ENCODE measurements around the gene SCYGR3.

SCYGR3 gene

GRCh38 chr2:227577555-227577954 lies 37.1 kb downstream of the SCYGR3 start:
- Histone ChIP-seq H3K9ac (ENCODE audit: low read length) (no peak overlapping the region), H3K9me3 (ENCODE audit: insufficient read depth, low read length) (no peaks in the 10 kb centered on the region), H2AFZ (ENCODE audit: low read depth, low read length, severe bottlenecking) (no peak overlapping the region), H3K9me2 (replicated peaks; ENCODE audit: insufficient read depth, low read length) (no peaks in the 10 kb centered on the region), H3K79me2 (ENCODE audit: insufficient read depth, low read length) (no peaks in the 10 kb centered on the region), H3K4me3 (ENCODE audit: insufficient read depth, low read length, poor library complexity, severe bottlenecking) (no peak overlapping the region), H3K4me2 (ENCODE audit: low read depth, low read length, poor library complexity, severe bottlenecking) (no peak overlapping the region), H3K36me3 (ENCODE audit: low read length) (no peaks in the 10 kb centered on the region), H4K20me1 (ENCODE audit: low read depth, low read length) (no peaks in the 10 kb centered on the region), H3K27ac (ENCODE audit: low read depth, low read length) (no peak overlapping the region), H3F3A (ENCODE audit: insufficient read depth) (no peaks in the 10 kb centered on the region), H3K27me3 (ENCODE audit: low read length) (no peaks in the 10 kb centered on the region)
- no peak for TF ChIP-seq EZH2phosphoT487 (conservative IDR thresholded peaks at IDR 0.05; ENCODE audit: low read length)
- TF ChIP-seq CTCF (IDR thresholded peaks at IDR 0.05; ENCODE audit: insufficient read depth, low read length, poor library complexity, severe bottlenecking), result no peak

- Histone ChIP-seq H3K4me2 (ENCODE audit: low read depth, low read length, poor library complexity, severe bottlenecking) (no peak overlapping the region), H3K9me2 (replicated peaks; ENCODE audit: insufficient read depth, low read length) (no peaks in the 10 kb centered on the region), H3K79me2 (ENCODE audit: insufficient read depth, low read length) (no peaks in the 10 kb centered on the region), H3K9me3 (ENCODE audit: insufficient read depth, low read length) (no peaks in the 10 kb centered on the region), H3K36me3 (ENCODE audit: low read length) (no peaks in the 10 kb centered on the region), H3K9ac (ENCODE audit: low read length) (no peak overlapping the region), H3K27ac (ENCODE audit: low read depth, low read length) (no peak overlapping the region), H2AFZ (ENCODE audit: low read depth, low read length, severe bottlenecking) (no peak overlapping the region), H3K4me3 (ENCODE audit: insufficient read depth, low read length, poor library complexity, severe bottlenecking) (no peak overlapping the region), H3K27me3 (ENCODE audit: low read length) (no peaks in the 10 kb centered on the region), H3F3A (ENCODE audit: insufficient read depth) (no peaks in the 10 kb centered on the region), H4K20me1 (ENCODE audit: low read depth, low read length) (no peaks in the 10 kb centered on the region)
- TF ChIP-seq CTCF (IDR thresholded peaks at IDR 0.05; ENCODE audit: insufficient read depth, low read length, poor library complexity, severe bottlenecking), result no peak
- TF ChIP-seq EZH2phosphoT487 (conservative IDR thresholded peaks at IDR 0.05; ENCODE audit: low read length), result no peak
These were observed 37.8 kb downstream of the SCYGR3 start for GRCh38 chr2:227576812-227577211.

GRCh38 chr2:227576110-227576509 lies 38.5 kb downstream of the SCYGR3 start:
- H3K9ac ChIP-seq (ENCODE audit: low read length), result no peak overlapping the region
- no peaks in the 10 kb centered on the region for H3K79me2 ChIP-seq (ENCODE audit: insufficient read depth, low read length)
- no peak overlapping the region for H3K4me3 ChIP-seq (ENCODE audit: insufficient read depth, low read length, poor library complexity, severe bottlenecking)
- H3K27ac ChIP-seq (ENCODE audit: low read depth, low read length), result no peak overlapping the region
- no peaks in the 10 kb centered on the region for H3K36me3 ChIP-seq (ENCODE audit: low read length)
- no peaks in the 10 kb centered on the region for H3K9me3 ChIP-seq (ENCODE audit: insufficient read depth, low read length)
- no peaks in the 10 kb centered on the region for H4K20me1 ChIP-seq (ENCODE audit: low read depth, low read length)
- H3K9me2 ChIP-seq (replicated peaks; ENCODE audit: insufficient read depth, low read length), result no peaks in the 10 kb centered on the region
- no peak overlapping the region for H2AFZ ChIP-seq (ENCODE audit: low read depth, low read length, severe bottlenecking)
- H3K27me3 ChIP-seq (ENCODE audit: low read length), result no peaks in the 10 kb centered on the region
- no peaks in the 10 kb centered on the region for H3F3A ChIP-seq (ENCODE audit: insufficient read depth)
- TF ChIP-seq CTCF (IDR thresholded peaks at IDR 0.05; ENCODE audit: insufficient read depth, low read length, poor library complexity, severe bottlenecking), result no peak
- TF ChIP-seq EZH2phosphoT487 (conservative IDR thresholded peaks at IDR 0.05; ENCODE audit: low read length), result no peak
- H3K4me2 ChIP-seq (ENCODE audit: low read depth, low read length, poor library complexity, severe bottlenecking), result no peak overlapping the region

Data from SU-DHL-6 (cell line).